ENCODE results near the gene POLR2L.

Gene POLR2L
- total RNA-seq, result 22.9 to 63.7 (median 33.9) reads per million in 18 experiments

DNA sequence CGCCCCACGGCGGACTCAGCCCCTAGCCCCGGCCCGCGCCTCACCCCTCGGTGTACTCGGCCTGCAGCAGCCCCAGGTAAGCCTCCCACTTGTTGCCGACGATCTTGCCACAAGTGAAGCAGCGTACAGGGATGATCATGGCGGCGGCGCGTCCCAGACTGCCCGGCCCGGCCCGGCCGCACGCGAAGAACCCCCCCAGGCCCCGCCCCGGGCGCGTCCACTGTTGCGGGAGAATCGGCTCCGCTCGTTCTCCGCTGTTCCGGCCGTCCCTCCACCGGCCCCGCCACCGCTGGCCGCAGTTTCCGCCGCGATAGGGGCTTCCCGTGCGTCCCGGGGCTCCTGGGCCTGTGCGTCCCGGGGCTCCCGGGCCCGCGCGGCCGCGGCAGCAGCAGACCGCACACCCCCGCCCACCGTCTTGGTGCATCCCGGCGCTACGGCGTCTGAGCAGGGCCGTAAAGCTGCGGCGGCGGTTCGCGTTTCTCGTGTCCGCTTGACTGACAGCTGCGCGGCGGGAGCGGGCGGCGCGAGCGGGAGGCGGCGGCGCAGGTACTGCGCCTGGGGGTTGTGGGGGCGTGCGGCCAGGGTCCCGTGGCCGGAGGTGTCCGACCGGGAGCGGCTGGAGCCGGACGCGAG, at the start of gene POLR2L, which contains the start of gene TSPAN4:
POLR2L (minus strand) TSS at position 160 of the 633 bp plus-strand sequence; CDS start at position 139, 21 bp downstream.
TSPAN4 (plus strand) TSS at position 483 of the 633 bp plus-strand sequence. CDS start 7,453 bp downstream, outside the sequence.
- DNase-seq, result peak; percentile 82 to 90

DNA sequence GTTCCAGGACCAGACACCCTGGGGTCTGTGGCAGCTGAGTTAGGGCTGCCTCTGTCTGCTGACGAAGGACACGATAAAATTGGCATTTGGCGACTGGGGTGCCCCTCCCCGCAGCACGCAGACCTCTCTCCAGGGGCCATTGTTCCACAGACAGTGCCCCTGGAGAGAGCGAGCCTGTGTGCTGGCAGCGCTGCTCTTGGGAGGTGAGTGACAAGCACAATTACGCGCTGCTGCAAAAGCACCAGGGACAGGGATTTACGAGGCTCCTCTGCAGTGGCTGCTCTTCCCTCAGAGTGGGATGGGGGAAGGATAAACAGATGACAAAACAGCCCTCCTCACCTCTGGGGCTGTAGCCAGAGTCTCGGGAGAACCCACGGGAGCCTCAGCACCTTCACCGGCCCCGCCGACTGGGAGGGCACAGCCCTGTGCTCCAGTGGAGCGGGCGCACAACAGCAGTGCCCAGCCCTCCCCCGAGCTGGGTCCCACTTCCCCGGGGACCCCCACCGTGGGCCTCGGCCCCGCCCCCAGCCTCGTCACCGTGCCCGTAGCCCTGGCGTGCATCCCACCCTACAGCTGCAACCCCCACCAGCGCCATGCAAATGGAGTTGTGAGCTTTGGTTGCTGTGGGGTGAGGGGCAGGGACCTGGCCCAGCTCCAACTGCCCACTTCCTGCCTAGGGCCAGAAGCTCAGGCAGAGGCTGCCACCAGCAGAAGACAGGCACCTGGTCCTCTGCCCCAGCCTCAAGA, 48.6 kb upstream of the POLR2L start:
- DNase-seq, result no peak

DNA sequence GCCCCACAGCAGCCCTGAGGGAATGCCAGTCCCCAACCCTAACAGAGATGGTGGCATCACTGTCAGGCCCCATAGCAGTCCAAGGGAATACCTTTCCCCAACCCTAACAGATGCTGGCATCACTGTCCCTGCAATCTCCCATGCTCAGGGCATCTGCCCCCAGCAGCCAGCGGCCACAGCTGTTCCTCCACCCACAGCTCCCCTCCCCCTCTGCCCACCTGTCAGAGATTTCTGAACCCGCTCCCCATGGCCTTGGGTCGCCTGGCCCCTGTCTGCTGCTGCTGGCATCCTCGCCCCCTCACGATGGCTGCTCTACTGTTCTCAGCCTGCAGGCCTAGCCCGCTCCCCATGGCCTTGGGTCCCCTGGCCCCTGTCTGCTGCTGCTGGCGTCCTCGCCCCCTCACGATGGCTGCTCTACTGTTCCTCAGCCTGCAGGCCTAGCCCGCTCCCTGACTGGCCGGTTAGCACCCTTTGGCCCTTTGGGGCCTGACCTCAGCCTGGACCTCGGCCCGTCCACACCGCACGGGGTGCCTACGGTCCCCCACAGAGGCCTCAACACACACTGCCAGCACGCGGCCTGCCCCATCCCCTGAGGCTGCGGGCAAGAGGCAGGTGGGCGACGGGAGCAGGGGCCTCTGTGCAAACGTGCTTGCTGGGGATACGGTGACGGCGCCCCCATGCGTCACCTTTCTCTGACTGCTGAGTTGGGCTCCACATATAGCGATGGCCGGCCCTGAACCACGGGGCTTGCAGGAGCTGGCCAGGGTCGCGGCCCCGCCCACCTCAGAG, 47.6 kb upstream of the POLR2L start:
- DNase-seq, result no peak

DNA sequence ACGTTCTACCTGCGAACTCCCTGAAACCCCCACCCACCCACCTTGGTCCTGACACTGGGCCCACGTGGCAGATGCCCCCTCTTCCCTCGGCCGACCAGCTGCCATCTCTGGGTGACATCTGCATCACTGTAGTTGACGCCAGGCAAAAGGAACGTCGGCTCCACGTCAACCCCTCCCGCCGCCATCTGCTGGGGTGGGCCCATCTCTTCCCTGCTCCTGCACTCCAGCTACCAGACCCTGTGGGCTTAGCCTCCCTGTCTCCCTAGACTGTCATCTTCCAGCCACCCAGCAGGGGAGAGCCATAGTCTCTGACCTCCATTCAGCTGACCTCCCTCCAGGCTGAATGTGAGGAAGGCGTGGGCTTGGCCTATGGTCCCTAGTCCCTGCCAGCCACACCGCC, 46.9 kb upstream of the POLR2L start:
- no peak for DNase-seq

DNA sequence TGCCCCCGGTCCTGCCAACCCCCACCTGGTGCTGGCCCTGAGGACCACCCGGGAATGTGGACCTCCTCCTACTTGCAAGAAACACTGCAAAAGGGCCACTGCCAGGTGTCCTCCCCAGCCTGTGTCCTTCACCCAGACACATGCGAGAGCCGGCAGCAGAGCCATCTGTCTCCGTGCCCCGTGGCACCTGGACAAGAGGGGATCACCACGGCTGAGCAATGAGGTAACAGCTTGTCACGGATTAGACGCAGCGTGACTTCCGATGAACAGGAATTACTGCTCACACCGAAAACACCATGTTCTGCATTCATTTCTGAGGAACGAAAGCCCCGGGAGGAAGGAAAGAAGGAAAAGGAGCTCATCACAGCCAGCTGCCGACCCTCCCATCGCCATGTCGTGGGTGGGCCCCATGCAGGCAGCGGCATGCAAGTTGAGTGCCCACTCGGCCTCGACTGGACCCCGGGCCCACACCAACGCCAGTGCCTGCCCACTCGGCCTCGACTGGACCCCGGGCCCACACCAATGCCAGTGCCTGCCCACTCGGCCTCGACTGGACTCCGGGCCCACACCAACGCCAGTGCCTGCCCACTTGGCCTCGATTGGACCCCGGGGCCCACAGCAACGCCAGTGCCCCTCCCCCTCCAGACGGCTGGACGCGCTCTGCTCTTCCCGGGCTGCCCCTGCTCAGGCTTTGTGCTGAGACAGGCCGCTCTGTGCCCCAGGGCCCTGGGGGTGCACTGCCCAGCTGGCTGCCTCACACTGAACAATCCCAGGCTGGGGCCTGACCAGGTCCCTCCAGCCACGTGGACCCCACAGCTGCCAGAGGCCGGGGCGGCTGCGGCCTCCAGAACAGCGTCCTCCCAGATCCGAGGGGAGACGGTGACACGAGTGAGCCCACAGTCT, 46.2 kb upstream of the POLR2L start:
- no peak for DNase-seq

DNA sequence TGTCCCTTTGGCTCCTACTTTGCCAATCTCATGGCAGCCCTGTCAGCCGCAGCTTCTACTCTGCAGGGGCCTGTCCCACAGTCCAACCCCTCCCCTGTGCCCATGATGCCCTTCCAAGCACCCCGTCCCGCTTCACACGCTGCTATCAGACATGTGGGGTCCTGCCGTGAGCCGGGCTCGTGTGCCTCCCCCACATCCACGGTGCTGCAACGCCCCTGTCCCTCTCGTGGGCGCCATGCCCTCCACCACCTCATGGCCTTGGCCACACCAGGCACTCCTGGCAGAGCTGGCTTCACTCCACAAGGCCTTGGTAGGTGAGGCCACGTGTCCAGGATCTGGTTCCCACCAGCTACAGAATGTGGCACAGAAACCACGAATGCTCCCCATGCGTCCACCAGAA, 45.3 kb upstream of the POLR2L start:
- no peak for DNase-seq

DNA sequence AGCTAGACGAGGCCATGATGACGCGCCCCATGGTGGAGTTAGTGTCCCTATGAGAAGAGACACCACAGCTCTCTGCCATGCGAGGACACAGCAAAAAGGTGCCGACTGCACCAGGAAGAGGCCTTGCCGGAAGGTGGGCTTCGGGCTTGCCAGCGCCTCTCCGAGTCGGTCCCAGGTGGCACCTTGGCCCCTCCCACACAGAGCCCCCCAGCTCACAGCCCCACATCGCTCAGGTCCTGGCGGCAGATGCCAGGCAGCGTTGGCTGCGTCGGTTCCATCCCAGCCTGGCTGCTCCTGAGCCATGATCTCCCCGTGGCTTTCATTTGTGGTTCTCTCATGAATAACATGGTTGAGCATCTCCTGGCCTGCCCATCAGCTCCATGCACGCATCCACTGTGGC, 44.2 kb upstream of the POLR2L start:
- DNase-seq, result no peak

DNA sequence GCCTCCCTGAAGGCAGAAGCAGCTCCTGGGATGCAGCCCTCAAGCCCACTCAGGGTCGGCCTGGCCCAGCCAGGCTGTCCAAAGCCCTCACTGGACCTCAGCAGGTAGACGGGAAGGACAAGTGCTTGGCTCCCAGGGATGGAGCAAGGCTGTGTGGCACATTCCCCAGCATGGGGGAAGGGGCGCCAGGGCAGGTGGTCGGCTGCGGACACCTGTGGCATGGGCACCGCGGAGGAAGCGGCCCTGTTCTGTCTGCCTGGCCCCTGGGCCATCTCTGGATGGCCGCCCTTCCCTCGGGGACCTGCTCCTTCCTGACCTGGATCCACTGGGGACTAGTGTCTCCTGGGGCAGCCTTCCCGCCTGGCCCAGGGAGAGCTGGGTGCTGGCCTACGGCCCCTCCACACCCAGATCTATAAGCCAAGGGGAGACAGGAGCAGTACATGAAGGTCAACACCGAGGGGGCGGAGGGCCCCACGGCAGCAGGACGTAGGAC, 42.3 kb upstream of the POLR2L start:
- DNase-seq, result no peak

DNA sequence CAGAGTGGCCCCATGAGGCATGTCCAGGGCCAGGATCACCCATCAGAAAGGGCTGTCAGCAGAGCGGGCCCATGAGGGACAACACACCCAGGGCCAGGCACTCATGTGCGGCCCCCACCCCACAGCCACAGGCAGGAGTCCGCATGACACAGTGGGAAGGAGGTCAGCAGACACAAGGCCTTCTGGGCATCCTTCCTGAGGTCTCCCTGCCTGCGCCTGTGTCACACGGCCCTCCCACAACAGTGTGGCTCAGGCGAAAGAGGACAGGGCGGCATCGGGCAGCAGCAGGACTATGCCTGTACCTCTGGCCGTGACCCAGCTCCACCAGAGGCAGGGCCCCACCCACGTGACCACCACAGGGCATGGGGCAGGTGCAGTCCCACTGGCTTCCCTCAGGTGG, 41.2 kb upstream of the POLR2L start:
- DNase-seq, result no peak

DNA sequence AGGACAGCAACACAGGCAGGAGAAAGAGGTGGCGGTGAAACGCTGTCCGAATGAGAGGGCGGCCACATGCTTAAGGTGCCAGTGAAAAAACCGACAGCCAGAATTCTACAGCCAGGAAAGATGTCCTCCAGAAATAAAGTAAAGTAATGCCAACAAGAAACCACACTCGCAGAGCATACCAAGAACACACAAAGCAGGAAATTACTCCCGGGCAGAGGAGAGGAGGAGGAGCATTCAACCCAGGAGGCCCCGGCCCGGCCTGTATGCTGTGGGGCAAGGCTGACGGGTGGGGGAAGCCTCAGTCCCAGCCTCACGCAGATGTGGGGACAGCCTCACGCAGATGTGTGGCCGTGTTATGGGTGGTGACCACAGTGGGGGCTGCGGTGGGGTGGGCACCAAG, 40.3 kb upstream of the POLR2L start:
- no peak for DNase-seq

DNA sequence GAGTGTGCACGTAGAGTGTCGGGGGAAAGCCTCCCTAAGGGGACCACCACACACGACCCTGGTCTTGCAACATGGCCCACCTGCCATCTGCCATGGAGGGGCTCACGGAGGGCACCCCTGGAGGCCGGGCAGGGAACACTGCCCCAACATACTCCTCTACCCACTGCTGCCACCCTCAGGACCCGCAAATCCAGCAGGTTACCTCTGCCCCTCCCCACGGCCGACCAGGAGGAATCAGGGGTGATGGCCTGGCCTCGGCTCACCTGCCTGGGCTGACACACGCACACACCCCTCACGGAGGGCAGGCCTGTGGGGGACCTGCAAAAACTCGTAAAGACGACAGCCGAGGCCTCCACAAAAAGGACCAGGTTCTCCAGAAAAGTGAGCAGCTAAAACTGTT, 38.1 kb upstream of the POLR2L start:
- no peak for DNase-seq

DNA sequence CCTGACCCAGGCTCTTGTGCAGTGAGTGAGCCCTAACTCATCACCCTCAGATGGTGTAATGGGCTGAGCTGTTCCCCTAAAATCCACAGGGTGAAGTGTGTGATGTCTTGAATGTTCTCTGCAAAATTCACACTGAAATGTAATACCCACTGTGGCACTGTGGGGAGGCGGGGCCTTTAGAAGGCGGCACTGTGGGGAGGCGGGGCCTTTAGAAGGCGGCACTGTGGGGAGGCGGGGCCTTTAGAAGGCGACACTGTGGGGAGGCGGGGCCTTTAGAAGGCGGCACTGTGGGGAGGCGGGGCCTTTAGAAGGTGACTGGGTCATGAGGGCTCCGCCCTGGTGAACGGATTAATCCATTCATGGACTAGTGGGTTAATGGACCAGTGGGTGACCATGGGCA, 35.2 kb upstream of the POLR2L start:
- DNase-seq, result no peak

DNA sequence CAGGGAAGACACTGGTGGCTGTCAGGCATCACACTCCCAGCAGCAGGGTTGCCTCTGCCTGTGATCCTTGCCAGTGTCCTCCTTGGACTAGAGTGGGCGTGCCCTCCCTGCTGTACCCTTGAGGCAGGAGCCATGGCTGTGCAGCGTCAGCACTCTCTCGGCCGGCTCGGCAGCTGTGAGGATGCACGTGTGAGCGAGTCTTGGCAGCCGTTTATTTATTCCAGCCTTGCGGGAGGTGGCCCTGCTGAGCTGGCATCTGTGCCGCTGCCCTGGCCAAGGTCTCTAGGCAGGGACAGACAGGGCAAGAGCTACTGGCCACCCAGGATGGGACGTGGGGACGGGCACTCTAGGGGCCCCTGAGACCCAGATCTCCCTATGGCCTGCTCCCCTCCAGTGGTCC, 34.2 kb upstream of the POLR2L start:
- no peak for DNase-seq

DNA sequence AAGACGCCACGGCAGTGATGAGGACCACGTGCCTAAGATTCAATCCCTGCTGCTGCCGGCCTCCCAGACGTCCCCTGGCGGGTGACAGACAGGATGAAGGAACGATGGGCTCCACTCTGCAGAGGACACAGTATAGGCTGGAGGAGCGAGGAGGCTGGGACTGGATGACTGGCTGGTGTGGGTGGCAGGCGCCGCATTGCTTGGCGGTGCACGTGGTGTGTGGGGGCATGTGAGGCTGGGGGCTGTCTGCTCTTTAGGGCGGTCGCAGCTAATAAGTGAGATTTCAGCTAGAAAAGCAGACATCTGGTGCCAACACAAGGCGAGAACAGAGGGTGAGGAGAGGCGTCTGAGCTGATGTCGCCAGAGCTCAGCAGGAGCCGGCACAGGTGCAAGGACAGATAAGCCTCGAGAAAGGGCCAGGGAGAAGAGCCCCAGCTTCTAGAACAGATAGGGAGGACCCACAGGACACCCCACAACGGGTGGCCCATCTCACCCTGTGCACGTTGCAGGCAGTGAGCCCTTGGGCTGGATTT, 33.5 kb upstream of the POLR2L start:
- no peak for DNase-seq

DNA sequence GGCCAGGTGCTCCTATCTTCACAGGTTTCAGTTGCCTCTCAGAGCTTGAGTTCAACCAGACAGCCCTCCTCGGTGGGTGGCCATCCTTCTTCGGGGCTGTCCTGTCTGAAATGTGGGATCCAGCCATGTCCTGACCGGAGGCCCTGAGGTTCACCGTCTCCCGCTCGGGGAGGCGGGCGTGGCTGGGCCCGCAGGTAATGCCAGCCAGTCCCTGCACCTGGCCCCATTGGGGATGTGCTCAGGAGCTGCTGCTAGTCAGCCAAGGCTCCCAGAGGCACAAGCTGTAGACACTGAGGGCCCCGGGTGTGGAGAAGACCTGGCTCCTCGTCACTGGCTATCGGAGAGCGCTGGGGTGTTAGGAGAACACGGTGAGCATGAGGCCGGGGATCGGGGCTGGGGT, 32.9 kb upstream of the POLR2L start:
- no peak for DNase-seq

DNA sequence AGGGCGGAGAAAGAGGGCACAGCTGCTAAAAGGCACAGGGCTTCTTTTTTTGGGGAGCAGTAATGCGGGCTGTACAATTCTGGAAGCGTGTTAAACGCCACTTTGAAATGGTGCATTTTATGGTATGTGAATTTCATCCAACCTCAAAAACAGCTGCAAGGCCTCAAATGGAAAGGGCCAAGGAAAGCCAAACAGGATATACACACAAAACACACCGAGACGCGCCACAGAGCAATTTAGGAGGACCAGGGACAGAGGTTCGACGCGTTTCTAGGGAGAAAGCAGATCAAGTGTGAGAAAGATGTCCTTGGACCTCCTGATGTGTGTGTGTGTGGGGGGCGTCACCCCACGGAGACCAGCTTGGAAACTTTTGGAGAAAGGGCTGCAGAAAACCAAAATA, 31.4 kb upstream of the POLR2L start:
- no peak for DNase-seq

DNA sequence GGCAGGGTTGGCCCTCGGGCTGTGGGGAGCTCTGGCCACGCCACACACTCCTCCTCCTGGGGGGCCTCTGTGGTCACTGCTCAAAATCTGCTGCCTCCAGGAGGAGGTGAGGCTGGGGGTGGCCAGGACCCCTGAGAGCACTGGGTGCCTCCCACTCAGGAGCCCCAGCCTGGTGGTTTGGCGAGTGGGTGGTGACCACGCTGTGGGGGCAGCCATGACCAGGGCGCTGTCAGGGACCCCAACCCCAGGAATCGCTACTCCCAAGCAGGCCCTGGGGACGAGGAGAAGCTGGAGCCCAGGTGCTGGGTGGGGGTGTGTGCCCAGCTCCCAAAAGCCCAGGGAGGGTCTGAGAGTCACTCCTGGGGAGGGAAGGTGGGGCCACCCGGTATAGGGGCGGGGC, 30.5 kb upstream of the POLR2L start:
- no peak for DNase-seq

DNA sequence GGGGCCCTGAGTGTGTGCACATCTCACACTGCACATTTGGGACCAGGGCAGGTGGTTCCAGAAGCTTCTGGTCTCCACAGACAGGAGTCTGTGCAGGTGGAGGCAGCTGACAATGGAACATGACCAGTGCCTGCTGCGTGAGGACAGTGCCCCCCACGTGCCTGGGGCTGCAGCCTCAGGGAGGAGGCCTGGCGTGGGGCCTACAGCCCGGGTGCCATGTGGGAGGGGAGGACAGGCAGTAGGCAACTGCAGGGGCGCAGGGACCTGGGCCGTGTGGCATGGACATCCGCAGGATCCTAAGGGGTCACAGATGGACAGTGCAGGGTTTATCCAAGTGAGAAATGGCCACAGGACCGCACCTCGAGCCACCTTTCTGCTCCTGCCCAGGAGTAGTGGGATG, 29.1 kb upstream of the POLR2L start:
- no peak for DNase-seq

DNA sequence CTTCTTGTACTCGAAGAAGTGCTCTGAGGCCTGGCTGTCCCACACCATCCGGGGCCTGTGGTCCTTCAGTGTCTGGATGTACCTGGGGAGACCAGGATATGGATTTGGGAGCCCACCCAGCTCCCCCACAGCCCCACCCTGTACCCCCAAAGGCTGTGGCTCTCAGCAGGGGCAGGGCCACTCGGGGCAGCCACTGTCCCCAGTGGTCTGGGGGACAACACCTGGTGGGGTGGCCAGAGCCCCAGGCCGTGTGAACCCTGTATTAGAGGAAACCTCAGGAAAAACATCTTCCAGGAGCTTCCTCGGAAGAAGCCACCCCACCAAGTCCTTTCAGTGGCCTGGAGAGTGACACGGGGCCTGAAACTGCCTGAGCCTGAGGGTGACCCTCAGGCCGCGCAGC, 28.1 kb upstream of the POLR2L start:
- DNase-seq, result no peak

DNA sequence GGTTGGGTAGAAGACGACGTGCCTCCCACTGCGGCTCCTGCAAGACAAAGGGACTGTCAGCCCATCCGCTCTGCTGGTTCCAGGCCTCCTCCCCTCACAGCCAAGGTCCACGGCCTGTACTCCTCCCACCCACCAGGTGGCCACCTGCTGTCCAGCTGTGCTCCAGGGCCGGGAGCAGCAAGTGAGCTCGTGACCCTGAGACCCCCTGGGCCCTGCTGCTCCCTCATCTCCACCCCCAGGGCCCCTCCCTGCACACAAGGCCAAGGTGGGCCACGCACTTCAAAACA, 27.7 kb upstream of the POLR2L start:
- no peak for DNase-seq

DNA sequence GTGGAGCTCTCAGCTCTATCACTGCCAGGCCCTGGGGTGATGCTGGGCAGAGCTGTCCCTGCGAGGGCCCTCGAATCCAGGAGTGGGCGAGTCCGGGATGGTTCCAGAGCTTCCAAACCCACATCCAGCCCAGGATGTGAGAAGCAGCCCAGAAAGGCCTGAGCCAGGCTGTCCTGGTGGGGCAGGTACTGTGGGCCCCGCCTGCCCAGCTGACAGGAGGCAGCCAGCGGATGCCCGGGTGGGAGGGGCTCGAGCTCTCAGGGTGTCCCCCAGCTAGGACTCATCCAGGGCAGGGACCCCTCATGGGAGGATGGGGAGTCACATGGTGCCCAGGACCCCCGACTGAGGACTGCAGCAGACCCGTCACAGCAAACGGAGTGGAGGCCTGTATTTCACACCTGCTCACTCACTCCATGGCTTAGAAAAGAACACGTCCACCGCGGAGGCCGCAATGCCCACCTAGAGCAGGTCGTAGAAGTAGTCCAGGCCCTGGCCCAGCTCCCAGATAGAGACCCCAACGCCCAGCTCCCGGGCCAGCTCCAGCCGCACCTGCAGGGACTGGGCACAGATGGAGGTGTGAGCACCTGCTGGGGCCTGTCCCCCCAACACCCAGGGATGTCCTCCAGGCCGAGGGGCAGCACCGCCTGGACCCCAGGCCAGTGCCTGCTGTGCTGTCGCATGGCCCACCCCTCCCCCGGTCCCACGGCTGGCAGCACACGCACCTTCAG, 27.2 kb upstream of the POLR2L start:
- no peak for DNase-seq

DNA sequence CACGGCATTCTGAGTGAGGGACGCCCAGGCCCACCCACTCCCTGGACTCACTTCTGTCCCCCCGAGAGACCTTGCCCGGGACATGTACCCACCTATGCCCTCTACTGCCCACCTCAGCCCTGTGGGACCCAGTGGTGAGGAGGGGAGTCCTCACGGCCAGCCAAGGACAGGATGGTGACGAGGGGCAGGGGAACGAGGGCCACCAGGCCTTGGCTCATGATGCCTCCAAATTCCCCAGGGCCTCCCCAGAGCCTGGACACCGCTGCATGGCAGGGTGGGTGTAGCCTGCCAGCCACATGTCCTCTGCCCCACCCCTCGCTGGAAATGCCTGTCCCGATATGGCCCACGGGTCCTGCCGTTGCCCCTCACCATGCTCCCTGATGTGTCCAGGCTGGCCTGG, 26.5 kb upstream of the POLR2L start:
- DNase-seq, result no peak

All from inflammatory macrophage (primary cell).